PC-3 (cell line): ENCODE data around the gene DIS3L2. TPM values are rescaled to one million over a fixed set of nuclear protein-coding genes. Genes with fewer than 3 reads are reported as not detected.

Experiments used
- ATAC-seq: fragments of 200-7000 bp; cut with Tn5 transposase; 2 replicates; pipeline ENCODE4 v1.9.1; 2020; ENCODE audit warnings: mild to moderate bottlenecking, moderate library complexity
- BruUV-seq: library from RNA; stranded (reverse); fragments of 400-500 nt; replicated peaks from 2 replicates; lab custom pipeline; 2021; lab: Mats Ljungman, UMichigan
- CTCF ChIA-PET: fragments of 300-600 bp; sonication (Branson Sonifier 250); formaldehyde crosslinking; loops from one replicate; lab custom pipeline; 2022; ENCODE audit warnings: antibody characterized with exemption; lab: Charles Lee
- POLR2A ChIA-PET: fragments of 300-600 bp; sonication (Branson Sonifier 250); formaldehyde crosslinking; loops from one replicate; lab custom pipeline; 2022; ENCODE audit warnings: antibody characterized with exemption; ENCODE audit not compliant: unreplicated experiment; lab: Charles Lee
- DNase-seq: peaks from one replicate; pipeline ENCODE4 v3.0.0-alpha.2; 2015
- H2AFZ ChIP-seq: fragments of 300-600 bp; sonication (generic); 2 replicates; pipeline ENCODE4 v1.6.0; 2016; ENCODE audit warnings: antibody characterized with exemption, low read length
- H3F3A ChIP-seq: fragments of 300-600 bp; sonication (generic); one replicate; pipeline ENCODE4 v1.6.0; 2017; ENCODE audit warnings: antibody characterized with exemption, low read length, control low read depth, mild to moderate bottlenecking; ENCODE audit not compliant: unreplicated experiment
- H3K27ac ChIP-seq: fragments of 300-600 bp; sonication (generic); 2 replicates; pipeline ENCODE4 v1.5.1; 2016; ENCODE audit warnings: mild to moderate bottlenecking, low read length
- H3K27me3 ChIP-seq: fragments of 300-600 bp; sonication (generic); 2 replicates; pipeline ENCODE4 v1.6.1; 2016; ENCODE audit warnings: low read length, mixed read lengths
- H3K36me3 ChIP-seq: fragments of 300-600 bp; sonication (generic); 2 replicates; pipeline ENCODE4 v1.6.1; 2016; ENCODE audit warnings: low read depth, mixed run types, low read length, mixed read lengths
- H3K4me1 ChIP-seq: fragments of 300-600 bp; sonication (generic); 2 replicates; pipeline ENCODE4 v1.5.1; 2016; ENCODE audit warnings: low read length; ENCODE audit not compliant: insufficient read depth
- H3K4me2 ChIP-seq: fragments of 300-600 bp; sonication (generic); 2 replicates; pipeline ENCODE4 v1.6.0; 2016; ENCODE audit warnings: low read length
- H3K4me3 ChIP-seq: fragments of 300-600 bp; sonication (generic); 2 replicates; pipeline ENCODE4 v1.5.1; 2016; ENCODE audit warnings: mild to moderate bottlenecking, low read length, mixed read lengths
- H3K79me2 ChIP-seq: fragments of 300-600 bp; sonication (generic); 2 replicates; pipeline ENCODE4 v1.6.1; 2017; ENCODE audit warnings: low read length, mixed read lengths
- H3K9ac ChIP-seq: fragments of 300-600 bp; sonication (generic); 2 replicates; pipeline ENCODE4 v1.6.0; 2016; ENCODE audit warnings: mild to moderate bottlenecking, low read length
- H3K9me2 ChIP-seq: fragments of 300-600 bp; sonication (generic); replicated peaks from 2 replicates; pipeline ENCODE4 v1.6.1; 2016; ENCODE audit warnings: mixed run types, low read length, mixed read lengths
- H3K9me3 ChIP-seq: fragments of 300-600 bp; sonication (generic); 2 replicates; pipeline ENCODE4 v1.6.1; 2016; ENCODE audit warnings: low read length, mixed read lengths
- H4K20me1 ChIP-seq: fragments of 300-600 bp; sonication (generic); 2 replicates; pipeline ENCODE4 v1.6.1; 2016; ENCODE audit warnings: low read length, mixed read lengths
- EZH2 ChIP-seq: fragments of 300-600 bp; sonication (generic); IDR thresholded peaks from one replicate; pipeline ENCODE4 v1.6.1; 2017; ENCODE audit warnings: antibody characterized with exemption, mild to moderate bottlenecking, low read length; ENCODE audit not compliant: unreplicated experiment
- EZH2phosphoT487 ChIP-seq: fragments of 300-600 bp; sonication (generic); IDR thresholded peaks from 2 replicates; pipeline ENCODE4 v1.6.1; 2018; ENCODE audit warnings: mild to moderate bottlenecking, antibody characterized with exemption, low read length, borderline replicate concordance
- intact Hi-C: fragments of 100-400 bp; cut with micrococcal nuclease; formaldehyde crosslinking; loops from 2 replicates; pipeline ENCODE4 v1.9.0; 2023
- total RNA-seq: library from RNA; depleted of rRNA; stranded (reverse); fragments of >200 nt; gene quantifications from 2 replicates; pipeline ENCODE4 v1.2.3, GENCODE V29; 2014
- TF ChIP-seq, protein P1 (sequence below): fragments of 300-600 bp; sonication (generic); conservative IDR thresholded peaks from 2 replicates; pipeline ENCODE4 v1.5.1; 2017; ENCODE audit warnings: antibody characterized with exemption, low read depth, mild to moderate bottlenecking, low read length

Gene DIS3L2
- total RNA-seq, 1 experiment from 2014 or later, result 22.8 TPM

DNA sequence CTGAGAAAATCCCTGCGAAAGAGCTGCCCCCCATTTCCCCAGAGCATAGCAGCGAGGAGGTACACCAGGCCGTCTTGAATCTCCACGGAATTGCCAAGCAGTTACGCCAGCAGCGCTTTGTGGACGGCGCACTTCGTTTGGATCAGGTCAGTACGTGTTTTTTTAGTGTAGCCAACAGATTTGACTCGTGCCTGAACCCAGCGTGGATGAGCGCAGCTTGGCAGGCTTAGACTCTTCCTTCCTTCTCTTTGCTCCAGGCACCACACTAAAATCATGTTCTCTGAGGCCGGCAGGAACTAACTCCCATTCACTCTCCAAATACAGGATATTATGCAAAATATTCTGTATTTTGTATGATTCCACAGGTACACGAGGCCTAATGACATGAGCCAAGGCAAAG lies 301.8 kb downstream of the DIS3L2 start:
- intact Hi-C loops, result no loop called here
- POLR2A ChIA-PET, result no interaction called here
- ATAC-seq (no peak), DNase-seq (no peak)
- Histone ChIP-seq H3F3A (no peaks in the 10 kb centered on the region), H2AFZ (no peak overlapping the region), H3K27me3 (no peaks in the 10 kb centered on the region), H3K27ac (no peak overlapping the region), H3K9ac (no peak overlapping the region), H3K9me3 (no peaks in the 10 kb centered on the region), H4K20me1 (no peaks in the 10 kb centered on the region), H3K4me1 (peaks cover 7% of the 10 kb centered on the region), H3K36me3 (no peaks in the 10 kb centered on the region), H3K4me3 (no peak overlapping the region), H3K79me2 (no peaks in the 10 kb centered on the region), H3K9me2 (no peaks in the 10 kb centered on the region), H3K4me2 (no peak overlapping the region)
- CTCF ChIA-PET, result no interaction called here
- TF ChIP-seq, protein P1, sequence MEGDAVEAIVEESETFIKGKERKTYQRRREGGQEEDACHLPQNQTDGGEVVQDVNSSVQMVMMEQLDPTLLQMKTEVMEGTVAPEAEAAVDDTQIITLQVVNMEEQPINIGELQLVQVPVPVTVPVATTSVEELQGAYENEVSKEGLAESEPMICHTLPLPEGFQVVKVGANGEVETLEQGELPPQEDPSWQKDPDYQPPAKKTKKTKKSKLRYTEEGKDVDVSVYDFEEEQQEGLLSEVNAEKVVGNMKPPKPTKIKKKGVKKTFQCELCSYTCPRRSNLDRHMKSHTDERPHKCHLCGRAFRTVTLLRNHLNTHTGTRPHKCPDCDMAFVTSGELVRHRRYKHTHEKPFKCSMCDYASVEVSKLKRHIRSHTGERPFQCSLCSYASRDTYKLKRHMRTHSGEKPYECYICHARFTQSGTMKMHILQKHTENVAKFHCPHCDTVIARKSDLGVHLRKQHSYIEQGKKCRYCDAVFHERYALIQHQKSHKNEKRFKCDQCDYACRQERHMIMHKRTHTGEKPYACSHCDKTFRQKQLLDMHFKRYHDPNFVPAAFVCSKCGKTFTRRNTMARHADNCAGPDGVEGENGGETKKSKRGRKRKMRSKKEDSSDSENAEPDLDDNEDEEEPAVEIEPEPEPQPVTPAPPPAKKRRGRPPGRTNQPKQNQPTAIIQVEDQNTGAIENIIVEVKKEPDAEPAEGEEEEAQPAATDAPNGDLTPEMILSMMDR, result no peak
- TF ChIP-seq EZH2phosphoT487, result no peak
- no peak for TF ChIP-seq EZH2
- BruUV-seq, result no TSS peak

- Histone ChIP-seq H3K4me1 (peaks cover 7% of the 10 kb centered on the region), H3K36me3 (no peaks in the 10 kb centered on the region), H4K20me1 (no peaks in the 10 kb centered on the region), H3K9me3 (no peaks in the 10 kb centered on the region), H3K27me3 (no peaks in the 10 kb centered on the region), H3K27ac (no peak overlapping the region), H3F3A (no peaks in the 10 kb centered on the region), H3K4me3 (no peak overlapping the region), H3K79me2 (no peaks in the 10 kb centered on the region), H3K4me2 (no peak overlapping the region), H3K9me2 (no peaks in the 10 kb centered on the region), H3K9ac (no peak overlapping the region), H2AFZ (no peak overlapping the region)
- intact Hi-C loops, result no loop called here
- TF ChIP-seq EZH2phosphoT487 (no peak), EZH2 (no peak)
- TF ChIP-seq, protein P1, result no peak
- no TSS peak for BruUV-seq
- no peak for ATAC-seq
- no peak for DNase-seq
- CTCF ChIA-PET, result no interaction called here
- POLR2A ChIA-PET, result no interaction called here
Measured at GRCh38 chr2:232264081-232264480, 302.6 kb downstream of the DIS3L2 start.

GRCh38 chr2:232265329-232265728 lies 303.8 kb downstream of the DIS3L2 start:
- Histone ChIP-seq H2AFZ (no peak overlapping the region), H3K4me1 (no peaks in the 10 kb centered on the region), H4K20me1 (no peaks in the 10 kb centered on the region), H3K9me3 (no peaks in the 10 kb centered on the region), H3K27ac (no peak overlapping the region), H3K79me2 (no peaks in the 10 kb centered on the region), H3K9ac (no peak overlapping the region), H3K9me2 (no peaks in the 10 kb centered on the region), H3F3A (no peaks in the 10 kb centered on the region), H3K36me3 (no peaks in the 10 kb centered on the region), H3K4me3 (no peak overlapping the region), H3K4me2 (no peak overlapping the region), H3K27me3 (no peaks in the 10 kb centered on the region)
- POLR2A ChIA-PET, result no interaction called here
- BruUV-seq, result no TSS peak
- CTCF ChIA-PET, result no interaction called here
- intact Hi-C loops, result no loop called here
- TF ChIP-seq, protein P1, result no peak
- TF ChIP-seq EZH2 (no peak), EZH2phosphoT487 (no peak)
- ATAC-seq (no peak), DNase-seq (no peak)
